Measurements from ENCODE around the gene ESRRB. TPM values are rescaled to one million over a fixed set of nuclear protein-coding genes. Genes with fewer than 3 reads are reported as not detected.
A peak's percentile ranks its signal among the peaks of the same experiment; 100 is the strongest.

ESRRB gene
- total and polyA plus RNA-seq, 7 donors, result 0.17 to 9.9 (median 2.5) TPM

- Histone ChIP-seq H3K4me3 (peak overlapping the region; percentile 27), H3K4me1 (peaks cover 30% of the 10 kb centered on the region), H3K36me3 (ENCODE audit: insufficient read depth in 1 of 2, low read depth in 1 of 2) (no peaks in the 10 kb centered on the region), H3K9me3 (no peaks in the 10 kb centered on the region), H3K27me3 (ENCODE audit: insufficient read depth in 3 of 3, low read length in 2 of 3) (no peaks in the 10 kb centered on the region), H3K27ac (peak overlapping the region; percentile 65)
- 4 to 5% (median 5%) methylated on average over 17 of the region's 17 CpGs for WGBS, 3 donors
- ATAC-seq, result peak; percentile 85 to 96 (median 92)
- intact Hi-C loops (cut with DNase I), result no loop called here
- peak; percentile 31 to 73 for DNase-seq
- TF ChIP-seq, protein P1, sequence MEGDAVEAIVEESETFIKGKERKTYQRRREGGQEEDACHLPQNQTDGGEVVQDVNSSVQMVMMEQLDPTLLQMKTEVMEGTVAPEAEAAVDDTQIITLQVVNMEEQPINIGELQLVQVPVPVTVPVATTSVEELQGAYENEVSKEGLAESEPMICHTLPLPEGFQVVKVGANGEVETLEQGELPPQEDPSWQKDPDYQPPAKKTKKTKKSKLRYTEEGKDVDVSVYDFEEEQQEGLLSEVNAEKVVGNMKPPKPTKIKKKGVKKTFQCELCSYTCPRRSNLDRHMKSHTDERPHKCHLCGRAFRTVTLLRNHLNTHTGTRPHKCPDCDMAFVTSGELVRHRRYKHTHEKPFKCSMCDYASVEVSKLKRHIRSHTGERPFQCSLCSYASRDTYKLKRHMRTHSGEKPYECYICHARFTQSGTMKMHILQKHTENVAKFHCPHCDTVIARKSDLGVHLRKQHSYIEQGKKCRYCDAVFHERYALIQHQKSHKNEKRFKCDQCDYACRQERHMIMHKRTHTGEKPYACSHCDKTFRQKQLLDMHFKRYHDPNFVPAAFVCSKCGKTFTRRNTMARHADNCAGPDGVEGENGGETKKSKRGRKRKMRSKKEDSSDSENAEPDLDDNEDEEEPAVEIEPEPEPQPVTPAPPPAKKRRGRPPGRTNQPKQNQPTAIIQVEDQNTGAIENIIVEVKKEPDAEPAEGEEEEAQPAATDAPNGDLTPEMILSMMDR (IDR thresholded peaks at IDR 0.05), result peak; percentile 8
These were observed 97.7 kb downstream of the ESRRB start for GRCh38 chr14:76473481-76474263.

DNA sequence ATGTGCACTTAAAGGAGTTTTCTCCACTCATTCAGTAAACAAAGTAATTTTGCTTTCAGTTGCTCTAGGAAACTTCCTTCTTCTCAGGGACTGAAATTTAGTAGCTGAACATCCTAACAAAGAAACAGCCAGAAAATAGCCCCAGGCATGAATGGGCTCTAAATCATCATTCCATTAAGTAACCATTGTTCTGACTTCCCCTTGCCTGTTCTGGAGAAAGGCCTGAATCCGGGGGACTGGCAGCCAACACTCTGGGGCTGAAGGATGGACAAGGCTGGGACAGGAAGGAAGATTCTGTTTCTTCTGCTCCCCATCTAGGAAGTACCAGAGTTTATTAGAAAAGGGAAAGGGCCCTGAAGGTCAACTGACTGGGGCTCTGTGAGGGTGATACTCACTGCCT lies 104.5 kb downstream of the ESRRB start:
- Histone ChIP-seq H3K27ac (no peak overlapping the region), H3K27me3 (ENCODE audit: insufficient read depth in 3 of 3, low read length in 2 of 3) (no peaks in the 10 kb centered on the region), H3K4me3 (no peak overlapping the region), H3K36me3 (ENCODE audit: insufficient read depth in 1 of 2, low read depth in 1 of 2) (no peaks in the 10 kb centered on the region), H3K9me3 (no peaks in the 10 kb centered on the region), H3K4me1 (peaks cover 6% of the 10 kb centered on the region)
- WGBS, 3 donors, result 47 to 83% (median 55%) methylated on average over 1 of the region's 1 CpG
- TF ChIP-seq, protein P1 (IDR thresholded peaks at IDR 0.05), result no peak
- DNase-seq (no peak), ATAC-seq (no peak)
- intact Hi-C loops (cut with DNase I), result no loop called here

GRCh38 chr14:76484355-76484754 lies 108.4 kb downstream of the ESRRB start:
- no peak overlapping the region for H3K27ac ChIP-seq
- intact Hi-C loops (cut with DNase I), result no loop called here
- H3K36me3 ChIP-seq (ENCODE audit: insufficient read depth in 1 of 2, low read depth in 1 of 2), result no peaks in the 10 kb centered on the region
- ATAC-seq (no peak), DNase-seq (no peak)
- peaks cover 14% of the 10 kb centered on the region for H3K4me1 ChIP-seq
- TF ChIP-seq, protein P1 (IDR thresholded peaks at IDR 0.05), result no peak
- no peaks in the 10 kb centered on the region for H3K9me3 ChIP-seq
- H3K27me3 ChIP-seq (ENCODE audit: insufficient read depth in 3 of 3, low read length in 2 of 3), result no peaks in the 10 kb centered on the region
- 81 to 85% (median 82%) methylated on average over 5 of the region's 5 CpGs for WGBS, 3 donors
- H3K4me3 ChIP-seq, result no peak overlapping the region

GRCh38 chr14:76486251-76486743 lies 110.4 kb downstream of the ESRRB start:
- H3K4me3 ChIP-seq, result no peak overlapping the region
- TF ChIP-seq, protein P1 (IDR thresholded peaks at IDR 0.05), result no peak
- peak in 1 of 2 donors; percentile 60 for DNase-seq
- ATAC-seq, result peak; percentile 68 to 92 (median 90)
- WGBS, 3 donors, result 18 to 30% (median 22%) methylated on average over 7 of the region's 7 CpGs
- H3K27ac ChIP-seq, result no peak overlapping the region
- no peaks in the 10 kb centered on the region for H3K27me3 ChIP-seq (ENCODE audit: insufficient read depth in 3 of 3, low read length in 2 of 3)
- H3K36me3 ChIP-seq (ENCODE audit: insufficient read depth in 1 of 2, low read depth in 1 of 2), result no peaks in the 10 kb centered on the region
- H3K4me1 ChIP-seq, result peaks cover 19% of the 10 kb centered on the region
- no peaks in the 10 kb centered on the region for H3K9me3 ChIP-seq
- intact Hi-C loops (cut with DNase I), result no loop called here
